Stimulated activated CD8-positive, alpha-beta memory T cell treated with anti-CD3 and anti-CD28 coated beads, Interleukin-2, amount 100 ng/mL, for 48 hours (primary cell): ENCODE data around the gene CAMTA1.

ENCODE experiments used
- DNase-seq, 2 donors: peaks; one replicate each; pipeline ENCODE4 v3.0.0-alpha.2; 2020; ENCODE audit warnings: low read depth in 2 of 2

The CAMTA1 gene

GRCh38 chr1:7255303-7256058, 470.2 kb downstream of the CAMTA1 start:
- DNase-seq: no peak

- DNase-seq: no peak
Measured at GRCh38 chr1:7256526-7256925, 471.3 kb downstream of the CAMTA1 start.

- DNase-seq: no peak
Measured at GRCh38 chr1:7257225-7257624, 472.0 kb downstream of the CAMTA1 start.

- no peak for DNase-seq
Measured at GRCh38 chr1:7258589-7259135, 473.4 kb downstream of the CAMTA1 start.

GRCh38 chr1:7259955-7260354, 474.7 kb downstream of the CAMTA1 start:
- no peak for DNase-seq

GRCh38 chr1:7261490-7261889, 476.2 kb downstream of the CAMTA1 start:
- DNase-seq: no peak

GRCh38 chr1:7262611-7263010, 477.4 kb downstream of the CAMTA1 start:
- no peak for DNase-seq

GRCh38 chr1:7263021-7263960, 478.0 kb downstream of the CAMTA1 start:
- DNase-seq: no peak

- no peak for DNase-seq
Measured at GRCh38 chr1:7264101-7264500, 478.8 kb downstream of the CAMTA1 start.

GRCh38 chr1:7265771-7266371, 480.6 kb downstream of the CAMTA1 start:
- DNase-seq: no peak

GRCh38 chr1:7266561-7266960, 481.3 kb downstream of the CAMTA1 start:
- no peak for DNase-seq

- DNase-seq: no peak
Measured at GRCh38 chr1:7267493-7267892, 482.2 kb downstream of the CAMTA1 start.

GRCh38 chr1:7268983-7269382, 483.7 kb downstream of the CAMTA1 start:
- DNase-seq: no peak

- no peak for DNase-seq
Measured at GRCh38 chr1:7269525-7269924, 484.3 kb downstream of the CAMTA1 start.

GRCh38 chr1:7274256-7274655, 489.0 kb downstream of the CAMTA1 start:
- no peak for DNase-seq

- no peak for DNase-seq
Measured at GRCh38 chr1:7278045-7278444, 492.8 kb downstream of the CAMTA1 start.

- no peak for DNase-seq
Measured at GRCh38 chr1:7278827-7279765, 493.8 kb downstream of the CAMTA1 start.

- no peak for DNase-seq
Measured at GRCh38 chr1:7279769-7280168, 494.5 kb downstream of the CAMTA1 start.

- DNase-seq: no peak
Measured at GRCh38 chr1:7280347-7280960, 495.2 kb downstream of the CAMTA1 start.

- DNase-seq: no peak
Measured at GRCh38 chr1:7281821-7282220, 496.6 kb downstream of the CAMTA1 start.
